HG02642 (cell line): ENCODE data around the gene TPM2.

Experiments used
- ATAC-seq: cut with Tn5 transposase; IDR thresholded peaks from one replicate; pipeline ENCODE4 v1.9.1; 2021; ENCODE audit warnings: mild to moderate bottlenecking; ENCODE audit not compliant: unreplicated experiment, poor library complexity

Gene TPM2

GRCh38 chr9:35697486-35697885 lies 7.8 kb upstream of the TPM2 start:
- ATAC-seq = no peak

DNA sequence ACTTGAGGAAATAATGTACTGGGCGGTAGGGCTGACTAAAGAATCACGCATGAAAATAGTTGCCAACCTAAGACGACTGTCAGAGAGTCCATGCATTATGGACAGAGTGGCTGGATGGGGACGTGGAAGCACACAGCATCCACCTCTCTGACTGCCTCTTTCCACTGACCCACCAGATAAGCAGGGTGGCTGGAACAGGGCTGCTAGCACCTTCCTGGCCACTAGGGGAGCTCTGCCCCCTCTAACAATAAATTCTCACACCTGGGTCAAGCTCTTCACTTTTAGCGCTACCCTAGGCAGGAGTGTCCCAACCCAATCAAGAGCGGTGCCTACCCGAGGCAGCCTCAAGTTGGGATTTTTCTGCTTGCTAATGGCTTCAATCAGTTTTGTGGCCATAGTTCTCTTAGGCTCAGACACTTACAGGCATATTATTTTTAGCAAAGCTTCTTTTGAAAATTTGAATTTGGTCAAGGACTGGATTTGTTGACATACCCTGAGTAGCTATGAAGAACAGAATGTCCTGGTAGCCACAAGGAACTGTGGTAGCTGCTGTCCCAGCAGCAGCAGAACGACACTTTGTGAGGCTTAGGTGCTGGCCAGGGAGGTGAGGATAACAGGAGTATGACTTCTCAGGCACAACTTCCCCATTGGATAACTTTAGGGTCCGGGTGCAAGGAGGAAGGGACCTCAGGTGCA lies 6.9 kb upstream of the TPM2 start:
- peak; percentile 78 for ATAC-seq

- ATAC-seq = no peak
Observed at GRCh38 chr9:35695943-35696401, 6.2 kb upstream of the TPM2 start.

- ATAC-seq = no peak
Observed at GRCh38 chr9:35691757-35692301, 2.1 kb upstream of the TPM2 start.

DNA sequence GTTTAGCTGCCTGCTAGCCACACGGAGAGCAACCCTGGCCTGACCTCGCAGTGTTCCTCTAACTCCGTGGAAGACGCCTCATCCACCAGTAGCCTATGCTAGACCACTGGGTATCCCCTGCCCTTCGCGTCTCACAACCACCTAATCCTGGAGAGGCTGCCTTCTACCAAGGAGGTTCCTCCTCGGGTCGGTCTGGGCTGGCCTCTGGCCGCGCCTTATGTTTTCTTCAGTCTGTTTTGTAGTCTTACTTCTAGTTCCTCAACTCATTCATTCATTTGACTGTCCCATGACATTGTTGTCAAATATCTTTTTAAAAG lies 1.6 kb upstream of the TPM2 start:
- ATAC-seq = no peak

GRCh38 chr9:35690614-35691333 lies 1.0 kb upstream of the TPM2 start:
- no peak for ATAC-seq

DNA sequence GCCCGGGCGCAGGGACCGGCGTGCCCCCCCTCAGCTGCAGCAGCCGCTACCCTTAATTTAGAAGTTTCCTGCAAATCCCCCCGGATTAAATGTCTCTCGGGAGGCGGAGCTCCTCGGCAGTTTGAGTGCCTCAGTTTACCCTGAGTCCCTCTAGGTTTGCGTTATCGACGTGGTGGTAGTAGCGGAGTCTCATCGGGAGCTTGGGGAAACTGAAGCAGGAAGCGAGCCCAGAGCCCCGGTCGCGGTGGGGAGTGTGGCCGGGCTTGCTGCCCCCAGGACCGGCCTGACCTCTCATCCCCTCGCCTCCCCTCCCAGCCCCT lies 529 bp upstream of the TPM2 start:
- no peak for ATAC-seq

DNA sequence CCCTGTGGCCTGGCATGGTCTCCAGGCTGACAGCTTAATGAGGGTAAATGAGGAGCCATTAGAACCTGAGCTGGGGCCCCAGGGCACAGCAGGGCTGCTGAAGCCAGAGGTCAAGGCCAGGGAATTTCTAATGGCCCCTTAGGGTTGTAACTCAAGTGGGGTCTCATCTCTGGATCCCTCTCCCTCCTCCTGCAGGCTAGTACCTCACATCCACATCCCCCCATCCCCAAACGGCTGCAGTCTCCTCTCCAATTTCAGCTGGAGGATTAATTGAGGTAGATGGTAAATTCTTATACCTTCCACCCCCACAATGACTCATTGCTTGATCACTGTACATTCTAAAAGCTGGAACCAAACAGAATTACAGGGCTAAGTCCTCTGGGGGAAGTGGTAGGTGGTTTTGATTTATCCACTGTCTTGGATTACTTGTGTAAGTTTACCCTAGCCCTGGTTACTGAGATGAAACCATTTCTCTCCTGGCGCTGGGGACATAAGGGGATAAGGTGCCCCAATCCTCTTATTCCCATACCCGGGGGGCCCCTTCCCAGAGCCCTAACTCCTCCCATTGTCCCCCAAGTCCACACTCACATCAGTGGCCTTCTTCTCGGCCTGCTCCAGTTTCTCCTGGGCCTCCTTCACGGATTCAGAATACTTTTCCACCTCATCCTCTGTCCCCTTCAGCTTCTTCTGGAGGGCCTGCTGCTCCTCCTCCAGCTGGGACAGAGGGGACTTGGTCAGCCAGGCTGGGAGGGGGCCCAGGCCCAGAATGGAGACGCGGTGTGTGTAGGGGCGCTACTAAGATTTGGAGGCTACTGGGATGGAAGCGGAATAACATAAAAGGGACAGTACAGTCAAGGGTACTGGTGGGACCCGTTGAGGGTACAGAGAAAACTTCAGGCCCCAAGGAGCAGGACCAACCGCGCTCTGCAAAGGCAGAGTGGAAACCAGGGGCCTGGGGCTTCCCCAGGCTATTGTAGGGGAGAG lies 875 bp downstream of the TPM2 start:
- no peak for ATAC-seq

- ATAC-seq = no peak
Observed at GRCh38 chr9:35687972-35688557, 1.7 kb downstream of the TPM2 start.

- no peak for ATAC-seq
Observed at GRCh38 chr9:35687306-35687705, 2.4 kb downstream of the TPM2 start.

DNA sequence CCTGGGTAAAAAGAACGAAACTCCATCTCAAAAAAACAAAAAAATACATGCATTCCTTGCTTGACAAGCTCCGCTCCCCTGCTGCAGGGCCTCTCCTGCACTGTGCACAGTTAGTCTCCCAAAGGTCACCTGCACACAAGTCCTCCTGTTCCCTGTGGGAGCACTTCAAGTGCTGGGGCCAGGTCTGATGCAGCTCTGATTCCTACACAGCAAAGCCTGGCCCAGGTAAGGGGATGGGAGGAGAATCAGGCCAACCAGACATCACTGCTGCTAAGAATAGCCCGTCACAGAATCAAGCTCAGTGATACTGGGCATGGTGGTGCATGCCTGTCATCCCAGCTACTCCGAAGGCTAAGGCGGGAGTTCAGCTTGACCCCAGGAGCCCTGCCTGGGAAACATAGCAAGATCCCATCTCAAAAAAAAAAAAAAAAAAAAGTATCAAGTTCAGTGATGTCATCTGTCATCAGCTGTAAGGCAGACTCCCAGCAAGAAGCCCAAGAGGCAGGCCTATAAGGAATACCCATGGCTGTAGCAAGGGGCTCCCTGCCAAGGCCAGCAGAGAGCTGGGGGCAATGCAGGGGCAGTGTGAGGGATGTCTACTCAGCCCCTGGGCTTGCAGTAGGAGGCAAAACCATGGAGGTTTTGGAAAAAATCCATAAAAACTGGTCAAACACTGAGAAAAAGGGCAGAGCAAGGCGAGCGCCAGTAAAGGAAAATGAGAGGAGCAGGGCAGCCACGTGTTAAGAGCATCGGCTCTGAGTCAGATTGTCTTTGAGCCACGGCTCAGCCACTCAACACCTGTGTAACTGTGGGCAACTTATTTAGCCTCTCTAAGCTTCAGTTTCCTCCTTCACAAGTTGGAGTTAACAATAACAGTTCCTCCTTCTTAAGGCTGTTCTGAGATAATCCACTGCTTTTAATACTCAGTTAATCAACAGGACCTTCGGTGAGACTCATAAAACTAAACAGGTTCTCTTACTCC lies 3.2 kb downstream of the TPM2 start:
- ATAC-seq = no peak

- ATAC-seq = no peak
Observed at GRCh38 chr9:35685506-35685905, 4.2 kb downstream of the TPM2 start.

GRCh38 chr9:35684921-35685320 lies 4.8 kb downstream of the TPM2 start:
- no peak for ATAC-seq

DNA sequence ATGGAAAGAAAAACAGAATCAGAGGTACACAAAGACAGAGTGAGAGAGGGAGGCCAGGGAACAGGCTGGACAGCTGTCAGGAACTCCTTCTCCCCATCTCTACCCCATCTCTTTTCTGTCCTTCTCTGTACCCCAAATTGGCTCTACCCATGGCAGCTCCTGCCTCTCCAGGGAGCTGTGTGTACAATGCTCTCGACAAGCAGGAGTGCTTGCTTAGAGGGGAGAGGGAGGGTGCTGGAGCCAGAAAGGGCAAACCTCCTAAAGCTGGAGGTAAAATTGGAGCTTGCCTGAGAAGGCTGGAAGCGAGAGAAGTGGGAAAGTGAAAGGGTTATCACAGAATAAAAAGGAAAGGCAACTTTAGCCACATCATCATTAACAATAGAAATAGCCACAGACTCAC lies 6.4 kb downstream of the TPM2 start:
- ATAC-seq = no peak

DNA sequence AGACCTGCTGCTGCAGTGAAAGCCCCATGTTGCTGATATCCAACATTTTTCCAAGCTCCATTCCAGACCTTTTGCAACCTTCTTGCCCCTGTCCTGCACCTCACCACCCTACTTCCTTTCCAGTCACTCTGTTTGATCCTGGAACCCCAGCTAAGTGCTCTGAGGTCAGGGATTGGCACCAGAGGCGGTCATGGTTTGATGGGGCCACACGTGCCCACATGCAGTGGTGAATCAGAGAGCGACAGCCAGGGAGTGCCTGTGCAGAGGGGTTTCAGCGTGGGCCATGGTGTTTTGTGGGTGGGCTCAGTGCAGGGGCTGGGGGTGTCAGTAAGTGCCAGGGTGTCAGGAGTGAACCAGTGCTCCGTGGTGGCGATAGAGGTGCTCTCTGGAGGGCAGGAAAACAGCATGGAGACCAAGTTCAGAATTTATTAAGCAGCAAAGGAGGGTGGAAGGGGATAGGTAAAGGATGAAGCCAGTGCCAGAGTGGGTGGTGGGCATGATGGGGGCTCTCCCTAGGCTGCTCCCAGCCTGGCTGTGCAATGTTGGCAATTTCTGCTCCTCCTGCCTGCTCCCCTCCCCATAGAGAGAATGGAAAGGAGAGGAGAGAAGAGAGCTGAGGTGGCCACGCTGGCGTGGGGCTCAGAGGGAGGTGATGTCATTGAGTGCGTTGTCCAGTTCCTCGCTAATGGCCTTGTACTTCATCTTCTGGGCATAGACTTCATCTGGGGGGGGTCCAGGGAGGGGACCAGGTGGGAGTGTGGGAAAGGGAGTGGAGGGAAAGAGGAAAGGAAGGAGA lies 7.0 kb downstream of the TPM2 start:
- no peak for ATAC-seq

GRCh38 chr9:35682051-35682450 lies 7.7 kb downstream of the TPM2 start:
- no peak for ATAC-seq

DNA sequence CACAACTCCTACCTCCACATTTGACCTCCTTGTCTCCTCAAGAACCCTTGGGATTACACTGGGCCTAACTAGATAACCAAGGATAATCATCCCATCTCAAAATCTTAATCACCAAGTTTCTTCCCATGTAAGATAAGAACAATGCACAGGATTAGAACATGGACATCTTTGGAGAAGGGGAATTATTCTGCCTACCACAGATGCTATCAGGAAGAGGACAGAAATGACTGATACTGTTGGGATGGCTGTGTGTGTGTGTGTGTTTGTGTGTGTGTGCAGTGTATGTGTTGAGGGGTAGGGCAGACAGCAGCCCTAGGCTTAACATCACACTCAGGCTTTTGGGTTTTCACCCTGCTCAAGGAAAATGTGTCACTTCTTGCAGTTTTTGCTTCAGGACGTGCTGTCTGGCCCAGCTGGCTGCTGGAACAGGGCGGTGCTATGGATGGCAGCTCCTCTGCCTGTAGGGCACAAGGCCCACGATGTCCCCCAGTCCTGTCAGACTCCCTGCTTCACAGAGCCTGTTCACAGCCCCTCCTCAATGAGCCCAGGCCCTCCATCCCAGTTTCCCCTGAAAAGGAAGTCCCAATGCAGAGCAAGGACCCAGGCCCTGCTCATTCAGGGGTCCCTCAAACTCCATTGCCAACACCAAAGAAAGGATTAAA lies 8.3 kb downstream of the TPM2 start:
- no peak for ATAC-seq
